Esophagus muscularis mucosa (tissue), 4 donors: ENCODE results near the gene HSPA4. TPM values are rescaled to one million over a fixed set of nuclear protein-coding genes. Genes with fewer than 3 reads are reported as not detected.

Source experiments
- DNase-seq: peaks from one replicate; pipeline ENCODE4 v3.0.0-alpha.2; 2017; ENCODE audit errors: extremely low spot score
- H3K27ac ChIP-seq, 4 donors: fragments of 200-600 bp; sonication (generic); replicated peaks in 1 of 4; 1 replicate in 3 of 4; 2 replicates in 1 of 4; pipeline ENCODE4 v1.5.1; 2016 to 2019; ENCODE audit warnings: mild to moderate bottlenecking in 1 of 4
- H3K27me3 ChIP-seq, 4 donors: fragments of 200-600 bp; sonication (generic); one replicate each; pipeline versions ENCODE4 v1.5.1 to v1.6.0; 2016 to 2019
- H3K36me3 ChIP-seq, 4 donors: fragments of 200-600 bp; sonication (generic); one replicate each; pipeline ENCODE4 v1.5.1; 2016 to 2019
- H3K4me1 ChIP-seq, 4 donors: fragments of 200-600 bp; sonication (generic); one replicate each; pipeline ENCODE4 v1.5.1; 2016 to 2019
- H3K4me3 ChIP-seq, 4 donors: fragments of 200-600 bp; sonication (generic); 1 replicate in 2 of 4; 2 replicates in 2 of 4; pipeline ENCODE4 v1.5.1; 2016 to 2019; ENCODE audit warnings: mild to moderate bottlenecking in 4 of 4, moderate library complexity in 1 of 4
- H3K9me3 ChIP-seq, 4 donors: fragments of 200-600 bp; sonication (generic); 1 replicate in 3 of 4; 2 replicates in 1 of 4; pipeline ENCODE4 v1.5.1; 2016 to 2019
- EP300 ChIP-seq: sonication (generic); formaldehyde crosslinking; IDR thresholded peaks from one replicate; pipeline ENCODE4 v1.6.1; 2017; ENCODE audit warnings: antibody characterized with exemption
- POLR2A ChIP-seq: fragments of 450-650 bp; IDR thresholded peaks from one replicate; pipeline ENCODE4 v1.6.1; 2017; ENCODE audit warnings: antibody characterized with exemption, moderate library complexity, mild to moderate bottlenecking, low read depth
- POLR2AphosphoS5 ChIP-seq, 2 donors: sonication (generic); formaldehyde crosslinking; IDR thresholded peaks; one replicate each; pipeline ENCODE4 v1.6.1; 2017; ENCODE audit warnings: antibody characterized with exemption in 2 of 2
- WGBS: methylation state at CpG from one replicate; pipeline ENCODE4 v1.1.5; 2018; 5-methylcytosine and 5-hydroxymethylcytosine counted together
- intact Hi-C: fragments of 100-400 bp; cut with DNase I; formaldehyde crosslinking; loops from one replicate; pipeline ENCODE4 v1.15.1; 2023
- total RNA-seq, 4 donors: library from RNA; depleted of rRNA; stranded (reverse); fragments of >200 nt; gene quantifications; one replicate each; pipeline versions ENCODE4 v1.1.0 to v1.2.1, GENCODE V29; 2016
- TF ChIP-seq, protein P1 (sequence below), 3 experiments: fragments of 200-600 bp in 2 of 3; fragments of 450-650 bp in 1 of 3; sonication (generic) in 2 of 3; IDR thresholded peaks; one replicate each; pipeline ENCODE4 v1.5.1; 2017 to 2019; ENCODE audit warnings: antibody characterized with exemption in 3 of 3, mild to moderate bottlenecking in 2 of 3, moderate library complexity in 1 of 3

The HSPA4 gene
- total RNA-seq, 4 donors from 2014 or later: 54.1 to 65.2 (median 55.3) TPM

DNA sequence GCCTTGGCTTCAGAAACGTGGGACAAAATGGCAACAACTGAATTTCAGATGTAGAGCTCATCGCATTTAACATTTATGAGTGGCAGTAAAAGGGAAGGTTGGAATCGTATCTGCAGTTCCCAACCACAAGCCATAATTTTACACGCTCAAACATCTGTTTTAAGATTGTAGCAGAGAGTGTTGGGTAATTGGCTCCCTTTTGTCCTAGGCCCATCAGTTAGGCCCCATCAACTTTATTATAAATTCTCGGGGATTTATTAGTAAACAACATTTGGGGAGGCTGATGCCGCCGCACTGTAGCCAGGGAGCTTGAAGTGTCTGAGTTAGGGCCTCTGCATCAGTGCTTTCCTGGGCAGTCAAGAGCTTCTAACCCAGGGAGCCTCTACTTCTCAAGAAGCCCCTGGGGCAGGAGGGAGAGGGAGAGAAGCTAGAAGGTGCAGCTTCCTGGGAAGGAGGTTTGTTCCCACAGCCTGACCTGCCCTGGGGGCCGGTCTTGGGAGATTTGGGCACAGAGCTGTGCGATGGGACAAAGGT lies 66.2 kb downstream of the HSPA4 start:
- Histone ChIP-seq H3K4me3 (no peak overlapping the region), H3K36me3 (no peaks in the 10 kb centered on the region), H3K27ac (no peak overlapping the region), H3K4me1 (peaks cover 0 to 6% (median 0%) of the 10 kb centered on the region in 4 donors), H3K9me3 (no peaks in the 10 kb centered on the region), H3K27me3 (no peaks in the 10 kb centered on the region)
- TF ChIP-seq POLR2AphosphoS5 (IDR thresholded peaks at IDR 0.05) (no peak), EP300 (no peak), POLR2A (no peak)
- TF ChIP-seq, protein P1, sequence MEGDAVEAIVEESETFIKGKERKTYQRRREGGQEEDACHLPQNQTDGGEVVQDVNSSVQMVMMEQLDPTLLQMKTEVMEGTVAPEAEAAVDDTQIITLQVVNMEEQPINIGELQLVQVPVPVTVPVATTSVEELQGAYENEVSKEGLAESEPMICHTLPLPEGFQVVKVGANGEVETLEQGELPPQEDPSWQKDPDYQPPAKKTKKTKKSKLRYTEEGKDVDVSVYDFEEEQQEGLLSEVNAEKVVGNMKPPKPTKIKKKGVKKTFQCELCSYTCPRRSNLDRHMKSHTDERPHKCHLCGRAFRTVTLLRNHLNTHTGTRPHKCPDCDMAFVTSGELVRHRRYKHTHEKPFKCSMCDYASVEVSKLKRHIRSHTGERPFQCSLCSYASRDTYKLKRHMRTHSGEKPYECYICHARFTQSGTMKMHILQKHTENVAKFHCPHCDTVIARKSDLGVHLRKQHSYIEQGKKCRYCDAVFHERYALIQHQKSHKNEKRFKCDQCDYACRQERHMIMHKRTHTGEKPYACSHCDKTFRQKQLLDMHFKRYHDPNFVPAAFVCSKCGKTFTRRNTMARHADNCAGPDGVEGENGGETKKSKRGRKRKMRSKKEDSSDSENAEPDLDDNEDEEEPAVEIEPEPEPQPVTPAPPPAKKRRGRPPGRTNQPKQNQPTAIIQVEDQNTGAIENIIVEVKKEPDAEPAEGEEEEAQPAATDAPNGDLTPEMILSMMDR (IDR thresholded peaks at IDR 0.05): no peak
- WGBS: 98% methylated on average over 9 of the region's 9 CpGs
- no peak for DNase-seq
- intact Hi-C loops: loop anchor here (5.0 to 10.0 kb wide), 2 partner anchors 167 to 749 kb away; no protein-coding TSS in a partner anchor

DNA sequence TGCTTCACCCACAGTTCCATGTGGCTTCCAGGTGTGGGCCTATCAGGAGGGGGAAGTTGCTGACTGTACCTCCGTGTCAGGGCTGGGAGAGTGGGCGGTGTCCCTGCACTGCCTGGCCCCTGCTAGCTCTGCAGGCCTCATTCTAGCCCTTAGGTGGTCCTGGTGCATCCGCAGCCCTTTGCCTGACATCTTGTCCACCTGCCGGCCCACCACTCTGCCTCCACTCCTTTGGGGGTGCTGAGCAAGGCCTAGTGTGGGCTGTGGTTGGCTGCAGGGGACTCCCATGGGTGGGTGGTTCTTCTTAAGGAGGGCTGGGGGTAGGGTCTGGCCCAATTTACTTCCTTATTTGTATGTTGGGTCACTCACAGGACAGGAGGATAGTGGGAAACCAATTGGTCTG lies 66.9 kb downstream of the HSPA4 start:
- no peak overlapping the region for H3K4me3 ChIP-seq
- no peaks in the 10 kb centered on the region for H3K36me3 ChIP-seq
- no peak for DNase-seq
- H3K4me1 ChIP-seq: peaks cover 0 to 6% (median 0%) of the 10 kb centered on the region in 4 donors
- H3K9me3 ChIP-seq: no peaks in the 10 kb centered on the region
- 82% methylated on average over 4 of the region's 4 CpGs for WGBS
- TF ChIP-seq POLR2AphosphoS5 (IDR thresholded peaks at IDR 0.05): no peak
- TF ChIP-seq POLR2A: no peak
- TF ChIP-seq, protein P1 (IDR thresholded peaks at IDR 0.05): no peak
- TF ChIP-seq EP300: no peak
- no peak overlapping the region for H3K27ac ChIP-seq
- intact Hi-C loops: loop anchor here (5.0 to 10.0 kb wide), 2 partner anchors 166 to 749 kb away; no protein-coding TSS in a partner anchor
- H3K27me3 ChIP-seq: no peaks in the 10 kb centered on the region

DNA sequence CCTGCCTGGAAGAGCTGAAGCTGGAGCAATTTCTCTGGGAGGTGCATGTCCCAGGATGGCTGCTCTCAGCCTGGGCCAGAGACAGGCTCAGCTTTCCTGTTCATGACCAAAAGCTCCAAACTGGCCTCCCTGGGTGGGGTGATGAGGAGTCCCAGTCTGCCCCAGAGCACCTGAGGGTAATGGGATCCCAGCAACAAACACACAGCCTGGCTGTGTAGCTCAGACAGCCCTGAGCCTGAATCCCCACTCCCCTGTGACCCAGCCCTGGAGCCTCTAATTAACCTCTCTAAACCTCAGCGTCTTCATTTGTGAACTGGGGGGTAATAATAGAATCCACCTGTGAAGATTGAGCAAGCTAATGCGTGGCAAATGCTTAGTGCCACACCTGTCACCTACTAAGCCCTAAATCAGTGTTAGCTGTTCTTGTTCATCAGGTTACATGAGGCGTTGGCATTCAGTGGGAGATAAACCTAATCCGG lies 67.5 kb downstream of the HSPA4 start:
- H3K9me3 ChIP-seq: no peaks in the 10 kb centered on the region
- no peaks in the 10 kb centered on the region for H3K27me3 ChIP-seq
- peaks cover 0 to 6% (median 0%) of the 10 kb centered on the region in 4 donors for H3K4me1 ChIP-seq
- H3K4me3 ChIP-seq: no peak overlapping the region
- H3K27ac ChIP-seq: no peak overlapping the region
- DNase-seq: no peak
- H3K36me3 ChIP-seq: no peaks in the 10 kb centered on the region
- TF ChIP-seq EP300: no peak
- TF ChIP-seq, protein P1 (IDR thresholded peaks at IDR 0.05): no peak
- intact Hi-C loops: loop anchor here (5.0 to 10.0 kb wide), 2 partner anchors 166 to 748 kb away; no protein-coding TSS in a partner anchor
- WGBS: 84% methylated on average over 4 of the region's 4 CpGs

DNA sequence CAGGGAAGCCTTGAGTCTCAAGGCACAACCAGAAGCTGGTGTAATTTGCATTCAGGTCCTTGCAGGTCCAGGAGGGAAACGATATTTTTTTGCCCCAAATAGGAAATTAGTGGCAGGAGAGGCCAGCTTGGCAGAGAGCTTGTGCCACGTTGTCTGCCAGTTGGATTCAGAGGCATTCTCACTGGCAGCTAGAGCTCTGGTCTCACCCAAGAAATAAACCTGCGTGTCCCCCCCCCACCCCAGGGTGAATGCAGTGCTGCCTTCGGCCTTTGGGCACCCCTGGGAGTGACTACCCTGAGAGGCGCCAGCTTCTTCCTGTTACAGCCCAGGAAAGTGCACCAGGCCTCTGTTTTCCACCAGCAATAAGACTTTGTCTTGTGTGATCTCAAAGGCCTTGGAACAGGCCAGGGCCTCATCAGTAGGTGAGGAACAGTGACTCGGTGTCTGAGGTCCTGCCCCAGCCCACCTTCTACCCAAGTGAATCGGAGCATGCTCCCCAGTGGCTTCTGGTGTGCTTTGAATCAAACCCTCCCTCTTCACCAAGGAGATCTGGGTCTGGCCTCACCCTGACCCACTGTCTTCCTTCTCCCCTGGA lies 68.4 kb downstream of the HSPA4 start:
- DNase-seq: no peak
- no peak overlapping the region for H3K27ac ChIP-seq
- H3K9me3 ChIP-seq: no peaks in the 10 kb centered on the region
- intact Hi-C loops: no loop called here
- 67% methylated on average over 4 of the region's 7 CpGs for WGBS
- H3K36me3 ChIP-seq: no peaks in the 10 kb centered on the region
- H3K27me3 ChIP-seq: no peaks in the 10 kb centered on the region
- no peak overlapping the region for H3K4me3 ChIP-seq
- H3K4me1 ChIP-seq: peaks cover 0 to 6% (median 0%) of the 10 kb centered on the region in 4 donors
- no peak for TF ChIP-seq EP300
- TF ChIP-seq, protein P1 (IDR thresholded peaks at IDR 0.05): no peak
- no peak for TF ChIP-seq POLR2A
- no peak for TF ChIP-seq POLR2AphosphoS5 (IDR thresholded peaks at IDR 0.05)
